Measurements from ENCODE around the gene SV2B. TPM values are rescaled to one million over a fixed set of nuclear protein-coding genes. Genes with fewer than 3 reads are reported as not detected.

The SV2B gene
- total and polyA plus RNA-seq, 2 donors (not counting 3 experiments of a cell fraction or from before 2014, with no cell fraction given): not detected

GRCh38 chr15:91203619-91204203, 103.7 kb downstream of the SV2B start:
- POLR2A ChIA-PET: no interaction called here
- no peak overlapping the region for H3K4me3 ChIP-seq (replicated peaks in 1 of 3; ENCODE audit: insufficient read depth in 1 of 3, low read depth in 1 of 3, low read length in 3 of 3)
- FAIRE-seq (no peak), DNase-seq (ENCODE audit: low read depth, low spot score) (no peak)
- no peaks in the 10 kb centered on the region for H3K9me3 ChIP-seq (replicated peaks; ENCODE audit: control insufficient read depth, insufficient read depth, low read length)
- H3K4me1 ChIP-seq (ENCODE audit: control insufficient read depth, extremely low read depth, insufficient read depth, low read length): no peaks in the 10 kb centered on the region
- BruUV-seq (replicated peaks): no TSS peak
- no peaks in the 10 kb centered on the region for H4K20me1 ChIP-seq (replicated peaks; ENCODE audit: control insufficient read depth, extremely low read depth, insufficient read depth, low read length)
- H3K27me3 ChIP-seq (ENCODE audit: control insufficient read depth in 2 of 2, insufficient read depth in 2 of 2, low read length in 2 of 2): no peaks in the 10 kb centered on the region
- TF ChIP-seq, protein P1, sequence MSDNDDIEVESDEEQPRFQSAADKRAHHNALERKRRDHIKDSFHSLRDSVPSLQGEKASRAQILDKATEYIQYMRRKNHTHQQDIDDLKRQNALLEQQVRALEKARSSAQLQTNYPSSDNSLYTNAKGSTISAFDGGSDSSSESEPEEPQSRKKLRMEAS (IDR thresholded peaks at IDR 0.05; ENCODE audit: insufficient read depth, insufficient read length): no peak
- TF ChIP-seq JUN (IDR thresholded peaks at IDR 0.05; ENCODE audit: borderline replicate concordance, insufficient read depth, insufficient read length, low read depth) (no peak), CTCF (IDR thresholded peaks at IDR 0.05; ENCODE audit: extremely low read depth in 1 of 2, insufficient read depth in 1 of 2, low read depth in 1 of 2, low read length in 2 of 2) (no peak), MYC (IDR thresholded peaks at IDR 0.05; ENCODE audit: low read depth, low read length) (no peak), GATA2 (IDR thresholded peaks at IDR 0.05; ENCODE audit: insufficient read depth, insufficient read length, low read depth, low read length) (no peak), POLR2AphosphoS5 (IDR thresholded peaks at IDR 0.05; ENCODE audit: insufficient read depth, low read depth, low read length) (no peak), FOS (IDR thresholded peaks at IDR 0.05; ENCODE audit: borderline replicate concordance, insufficient read depth, low read length) (no peak), EZH2 (IDR thresholded peaks at IDR 0.05; ENCODE audit: borderline replicate concordance, low read depth, low read length, severe bottlenecking) (no peak), POLR2A (IDR thresholded peaks at IDR 0.05; ENCODE audit: low read depth, low read length) (no peak)
- H3K36me3 ChIP-seq (ENCODE audit: control insufficient read depth in 2 of 2, extremely low read depth in 1 of 2, insufficient read depth in 2 of 2, low read length in 2 of 2): no peaks in the 10 kb centered on the region
- H3K9me1 ChIP-seq (replicated peaks; ENCODE audit: control insufficient read depth, extremely low read depth, insufficient read depth, low read length): no peaks in the 10 kb centered on the region
- H3K27ac ChIP-seq (ENCODE audit: insufficient read depth, low read depth, low read length): no peak overlapping the region
- no peak overlapping the region for H2AFZ ChIP-seq (ENCODE audit: low read depth, low read length)
- no peak overlapping the region for H3K9ac ChIP-seq (replicated peaks; ENCODE audit: extremely low read depth, insufficient read depth, low read length)
- no peaks in the 10 kb centered on the region for H3K79me2 ChIP-seq (ENCODE audit: control insufficient read depth, insufficient read depth, low read length)
- dilution Hi-C loops (cut with MboI; ENCODE audit: extremely low pct_ligation_motif_present, low sequenced_read_pairs) (no loop called here), intact Hi-C loops (cut with micrococcal nuclease) (no loop called here)
- CTCF ChIA-PET: no interaction called here
- H3K4me2 ChIP-seq (ENCODE audit: insufficient read depth, low read length): no peak overlapping the region
